ENCODE data around the gene ZBTB7C. TPM values are rescaled to one million over a fixed set of nuclear protein-coding genes. Genes with fewer than 3 reads are reported as not detected.

The ZBTB7C gene
- total and polyA plus RNA-seq, 2 of the 8 experiments (the other 6 are each of a cell fraction or from before 2014, with no cell fraction given) = 0.15 to 0.45 TPM

DNA sequence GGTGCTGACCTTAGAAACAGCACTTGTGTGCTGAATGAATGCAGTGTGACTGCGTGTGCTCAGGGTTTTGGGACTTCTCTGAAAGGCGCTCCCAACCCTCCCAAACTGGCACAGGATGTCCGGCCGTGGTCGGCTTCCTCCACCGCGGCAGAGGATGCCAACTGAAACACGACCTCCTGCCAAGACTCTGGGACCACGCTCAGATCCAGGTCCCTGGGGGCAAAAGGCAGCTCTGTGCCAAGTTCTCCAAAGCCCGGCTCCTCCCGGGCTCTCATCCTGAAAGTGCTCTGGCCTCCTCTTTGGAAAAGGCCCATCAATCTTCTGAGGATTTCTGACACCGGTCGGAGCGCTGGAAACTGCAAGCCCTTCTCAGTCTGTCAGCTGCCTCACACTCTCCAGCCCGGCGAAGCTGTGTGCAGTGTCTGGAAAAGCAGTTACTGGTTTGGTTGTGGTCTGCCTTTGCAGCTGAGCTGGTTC is 32.3 kb upstream of the ZBTB7C start (continued):
- TF ChIP-seq KDM1A (IDR thresholded peaks at IDR 0.05; ENCODE audit: borderline replicate concordance, low read length) (no peak), RXRA (IDR thresholded peaks at IDR 0.05; ENCODE audit: insufficient read depth, low read depth, low read length) (no peak), RFX5 (IDR thresholded peaks at IDR 0.05; ENCODE audit: borderline replicate concordance, low read depth, low read length) (no peak), CBX5 (IDR thresholded peaks at IDR 0.05; ENCODE audit: low read depth, low read length) (no peak)
